Pulmonary artery endothelial cell (primary cell): Measurements from ENCODE around the gene ODC1. TPM values are rescaled to one million over a fixed set of nuclear protein-coding genes. Genes with fewer than 3 reads are reported as not detected.

Source experiments
- DNase-seq: peaks from one replicate; pipeline ENCODE4 v3.0.0-alpha.2; 2011; ENCODE audit warnings: low read depth, low spot score
- total RNA-seq: library from RNA; depleted of rRNA; stranded (reverse); fragments of >200 nt; gene quantifications from 2 replicates; pipeline ENCODE4 v1.2.3, GENCODE V29; 2014

ODC1 gene
- total RNA-seq, 1 donor from 2014 or later = 209 TPM

- DNase-seq = no peak
These were observed 13.0 kb downstream of the ODC1 start for GRCh38 chr2:10434886-10435819.

- no peak for DNase-seq
These were observed 13.9 kb downstream of the ODC1 start for GRCh38 chr2:10433947-10434885.

- DNase-seq = no peak
These were observed 14.7 kb downstream of the ODC1 start for GRCh38 chr2:10433264-10433946.

GRCh38 chr2:10432311-10433181 is 15.6 kb downstream of the ODC1 start:
- DNase-seq = no peak

GRCh38 chr2:10431797-10432196 is 16.3 kb downstream of the ODC1 start:
- no peak for DNase-seq

- no peak for DNase-seq
These were observed 17.1 kb downstream of the ODC1 start for GRCh38 chr2:10430886-10431622.

GRCh38 chr2:10428924-10429323 is 19.2 kb downstream of the ODC1 start:
- DNase-seq = no peak

GRCh38 chr2:10428355-10428754 is 19.8 kb downstream of the ODC1 start:
- DNase-seq = no peak

GRCh38 chr2:10427618-10427949 is 20.5 kb downstream of the ODC1 start:
- no peak for DNase-seq

GRCh38 chr2:10426726-10427617 is 21.2 kb downstream of the ODC1 start:
- no peak for DNase-seq

- no peak for DNase-seq
These were observed 22.4 kb downstream of the ODC1 start for GRCh38 chr2:10425699-10426098.

GRCh38 chr2:10424916-10425505 is 23.1 kb downstream of the ODC1 start:
- DNase-seq = no peak

GRCh38 chr2:10424051-10424450 is 24.1 kb downstream of the ODC1 start:
- DNase-seq = no peak

- DNase-seq = no peak
These were observed 24.7 kb downstream of the ODC1 start for GRCh38 chr2:10423400-10423774.

- DNase-seq = no peak
These were observed 25.3 kb downstream of the ODC1 start for GRCh38 chr2:10422732-10423399.

- DNase-seq = no peak
These were observed 25.9 kb downstream of the ODC1 start for GRCh38 chr2:10422251-10422650.

- DNase-seq = no peak
These were observed 28.4 kb downstream of the ODC1 start for GRCh38 chr2:10419553-10420257.
